B cell (primary cell): ENCODE data around the gene ZC3HAV1. TPM values are rescaled to one million over a fixed set of nuclear protein-coding genes. Genes with fewer than 3 reads are reported as not detected.

Experiments used
- ATAC-seq: fragments of 200-7000 bp; cut with Tn5 transposase; one replicate; pipeline ENCODE4 v1.10.0; 2021; ENCODE audit warnings: low read depth, mild to moderate bottlenecking, moderate number of reproducible peaks, moderate library complexity
- CTCF ChIA-PET: fragments of 350-600 bp; sonication (Branson Sonifier 250); formaldehyde crosslinking; loops from one replicate; lab custom pipeline; 2021; ENCODE audit warnings: antibody characterized with exemption, inconsistent platforms; lab: Charles Lee
- POLR2A ChIA-PET: fragments of 350-600 bp; sonication (Branson Sonifier 250); formaldehyde crosslinking; loops from one replicate; lab custom pipeline; 2021; ENCODE audit warnings: antibody characterized with exemption; lab: Charles Lee
- DNase-seq: peaks from one replicate; pipeline ENCODE4 v3.0.0; 2013
- H2AFZ ChIP-seq: 2 replicates; pipeline ENCODE4 v1.6.1; 2012; ENCODE audit warnings: mild to moderate bottlenecking, low read depth, low read length; ENCODE audit not compliant: insufficient read depth, poor library complexity, severe bottlenecking
- H3K27ac ChIP-seq, 2 donors: 1 replicate in 1 of 2; 2 replicates in 1 of 2; pipeline ENCODE4 v1.5.1; 2012 to 2013; ENCODE audit warnings: low read length in 2 of 2, mild to moderate bottlenecking in 2 of 2, moderate library complexity in 1 of 2
- H3K27me3 ChIP-seq, 4 experiments: fragments of 200-600 bp in 1 of 4; sonication (generic) in 1 of 4; replicated peaks in 1 of 4; 1 replicate in 2 of 4; 2 replicates in 2 of 4; pipeline versions ENCODE4 v1.6.1 to v1.7.0; 2013 to 2016; ENCODE audit warnings: low read length in 3 of 4, mild to moderate bottlenecking in 2 of 4, mixed read lengths in 1 of 4, moderate library complexity in 1 of 4; ENCODE audit not compliant: insufficient read depth in 4 of 4, control insufficient read depth in 3 of 4; ENCODE audit errors: control extremely low read depth in 1 of 4
- H3K36me3 ChIP-seq, 2 experiments: replicated peaks in 1 of 2; 1 replicate in 1 of 2; 2 replicates in 1 of 2; pipeline versions ENCODE4 v1.6.1 to v1.7.1; 2013; ENCODE audit warnings: low read length in 1 of 2; ENCODE audit not compliant: insufficient read depth in 2 of 2, control insufficient read depth in 1 of 2; ENCODE audit errors: control extremely low read depth in 1 of 2, extremely low read depth in 1 of 2
- H3K4me1 ChIP-seq, 2 donors: fragments of 200-600 bp in 1 of 2; sonication (generic) in 1 of 2; 1 replicate in 1 of 2; 2 replicates in 1 of 2; pipeline versions ENCODE4 v1.5.1 to v1.6.1; 2013 to 2017; ENCODE audit warnings: low read length in 2 of 2; ENCODE audit not compliant: control insufficient read depth in 2 of 2, insufficient read depth in 2 of 2
- H3K4me2 ChIP-seq: replicated peaks from 2 replicates; pipeline ENCODE3; 2012; ENCODE audit warnings: mild to moderate bottlenecking, low read depth, low read length; ENCODE audit not compliant: poor library complexity, severe bottlenecking
- H3K4me3 ChIP-seq, 5 experiments: fragments of 200-600 bp in 1 of 5; sonication (generic) in 1 of 5; 1 replicate in 3 of 5; 2 replicates in 2 of 5; pipeline versions ENCODE4 v1.5.1 to v1.7.0; 2011 to 2016; ENCODE audit warnings: low read length in 4 of 5, mild to moderate bottlenecking in 4 of 5, low read depth in 2 of 5, control low read depth in 1 of 5, moderate library complexity in 1 of 5; ENCODE audit not compliant: insufficient read depth in 1 of 5; ENCODE audit errors: control extremely low read depth in 1 of 5, extremely low read depth in 1 of 5
- H3K79me2 ChIP-seq: fragments of 200-600 bp; sonication (generic); one replicate; pipeline ENCODE4 v1.6.0; 2016; ENCODE audit warnings: low read length; ENCODE audit not compliant: control insufficient read depth, insufficient read depth
- H3K9ac ChIP-seq: fragments of 200-600 bp; sonication (generic); 2 replicates; pipeline ENCODE4 v1.6.1; 2017; ENCODE audit warnings: mild to moderate bottlenecking, low read length, moderate library complexity
- H3K9me3 ChIP-seq, 3 donors: one replicate each; pipeline versions ENCODE4 v1.6.1 to v1.7.1; 2013; ENCODE audit warnings: low read length in 2 of 3; ENCODE audit not compliant: control insufficient read depth in 2 of 3, insufficient read depth in 1 of 3; ENCODE audit errors: control extremely low read depth in 1 of 3
- H4K20me1 ChIP-seq: 2 replicates; pipeline ENCODE4 v1.6.0; 2012; ENCODE audit warnings: mild to moderate bottlenecking, low read length; ENCODE audit not compliant: insufficient read depth, control insufficient read depth, poor library complexity, severe bottlenecking
- H3K27ac Mint-ChIP-seq: one replicate; pipeline ENCODE4 v1.8.0; 2021; ENCODE audit warnings: mixed read lengths
- H3K27me3 Mint-ChIP-seq: one replicate; pipeline ENCODE4 v1.8.0; 2021; ENCODE audit warnings: mixed read lengths
- H3K4me1 Mint-ChIP-seq: one replicate; pipeline ENCODE4 v1.8.0; 2021; ENCODE audit warnings: mixed read lengths
- H3K4me3 Mint-ChIP-seq: one replicate; pipeline ENCODE4 v1.8.0; 2021; ENCODE audit warnings: mixed read lengths
- H3K9me3 Mint-ChIP-seq: one replicate; pipeline ENCODE4 v1.8.0; 2022; ENCODE audit warnings: mixed read lengths; ENCODE audit not compliant: insufficient read depth
- EZH2 ChIP-seq: IDR thresholded peaks from 2 replicates; pipeline ENCODE4 v1.6.1; 2012; ENCODE audit warnings: borderline replicate concordance, low read depth, mild to moderate bottlenecking, moderate library complexity, low read length; ENCODE audit not compliant: insufficient read depth, poor library complexity, severe bottlenecking
- WGBS: methylation state at CpG from one replicate; pipeline ENCODE4 v1.1.5; 2013; ENCODE audit warnings: missing lambda C conversion rate; ENCODE audit not compliant: insufficient coverage; 5-methylcytosine and 5-hydroxymethylcytosine counted together
- intact Hi-C: fragments of 100-400 bp; cut with micrococcal nuclease; formaldehyde crosslinking; loops from one replicate; pipeline ENCODE4 v1.10.0; 2022
- polyA plus RNA-seq: library from polyadenylated mRNA; depleted of rRNA; stranded (reverse); fragments of >200 nt; gene quantifications from 2 replicates; pipeline ENCODE4 v1.2.3, GENCODE V29; 2012
- total RNA-seq, 2 donors: library from RNA; stranded (reverse); fragments of 120-200 nt in 1 of 2; gene quantifications; 1 replicate in 1 of 2; 2 replicates in 1 of 2; pipeline versions ENCODE4 v1.2.3 to v1.2.4, GENCODE V29; 2013 to 2022
- TF ChIP-seq, protein P1 (sequence below): fragments of 200-600 bp; IDR thresholded peaks from one replicate; pipeline ENCODE4 v1.8.0; 2022; ENCODE audit warnings: antibody characterized with exemption, mild to moderate bottlenecking

ZC3HAV1 gene
- total and polyA plus RNA-seq, 2 donors (not counting 1 experiment from before 2014, with no cell fraction given): 45.9 to 101 TPM

DNA sequence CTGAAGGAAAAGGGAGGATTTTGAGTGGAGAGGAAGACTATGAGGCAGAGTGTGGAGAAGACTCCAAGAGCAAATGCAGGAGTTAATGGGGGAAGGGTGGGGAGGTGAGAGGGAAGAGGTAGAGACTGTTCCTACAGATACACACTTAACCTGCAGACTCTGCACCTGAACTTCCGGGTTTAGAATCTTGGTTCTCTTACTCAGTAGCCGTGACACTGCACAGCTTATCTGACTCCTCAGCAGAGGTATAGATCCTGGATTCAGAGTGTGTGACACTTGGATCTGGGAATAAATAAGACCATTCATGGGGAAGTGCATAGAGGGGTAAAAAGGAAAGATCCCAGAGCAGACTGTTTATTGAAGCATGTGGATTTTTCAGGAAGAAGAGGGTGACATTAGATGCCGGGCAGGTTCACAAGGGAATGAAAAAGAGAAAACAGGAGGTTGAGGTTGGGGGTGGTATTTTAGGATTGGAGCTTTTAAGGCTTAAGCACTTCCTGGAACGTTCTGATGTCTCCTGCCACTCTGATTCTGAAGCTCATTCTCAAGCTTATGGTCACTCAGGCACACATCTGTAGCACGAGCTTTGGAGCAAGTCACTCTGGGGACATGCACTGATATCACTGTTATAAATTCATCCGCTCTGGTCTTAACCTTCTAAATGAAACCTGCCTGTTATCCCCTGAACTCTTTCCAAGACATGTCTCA is 68.0 kb downstream of the ZC3HAV1 start:
- H3K27ac Mint-ChIP-seq: peak overlapping the region; percentile 12

DNA sequence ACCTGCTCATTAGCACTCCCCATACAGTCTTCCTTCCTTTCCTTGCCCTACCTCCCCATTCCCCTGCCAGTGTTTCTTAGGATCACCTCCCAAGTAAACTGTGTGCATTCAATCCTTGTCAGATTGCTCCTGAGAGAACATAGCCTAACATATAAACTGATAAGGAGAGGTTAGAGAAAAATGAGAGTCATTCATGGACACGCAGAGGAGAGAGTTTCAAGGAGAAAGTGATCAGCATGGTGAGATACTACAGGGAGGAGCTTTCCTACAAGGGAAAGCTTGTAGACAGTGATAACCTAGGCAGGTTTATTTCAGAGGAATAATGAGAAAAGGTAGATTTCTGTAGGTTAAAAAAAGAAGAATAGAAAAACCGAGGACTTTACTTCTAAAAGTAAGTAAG is 70.8 kb downstream of the ZC3HAV1 start:
- H3K27me3 ChIP-seq: peaks cover 0 to 4% (median 0%) of the 10 kb centered on the region in 4 experiments
- no peak overlapping the region for H3K9ac ChIP-seq
- no peaks in the 10 kb centered on the region for H4K20me1 ChIP-seq
- H3K4me1 Mint-ChIP-seq: peaks cover 24% of the 10 kb centered on the region
- H3K27ac Mint-ChIP-seq: no peak overlapping the region
- CTCF ChIA-PET: no interaction called here
- no peaks in the 10 kb centered on the region for H3K9me3 Mint-ChIP-seq
- H3K4me3 Mint-ChIP-seq: no peak overlapping the region
- no peak overlapping the region for H3K27ac ChIP-seq
- no peak for ATAC-seq
- no peaks in the 10 kb centered on the region for H3K27me3 Mint-ChIP-seq
- WGBS: 100% methylated on average over 2 of the region's 2 CpGs
- no peak overlapping the region for H3K4me2 ChIP-seq
- peaks cover 12 to 26% of the 10 kb centered on the region in 2 donors for H3K4me1 ChIP-seq
- intact Hi-C loops: no loop called here
- DNase-seq: no peak
- no peaks in the 10 kb centered on the region for H3K9me3 ChIP-seq
- TF ChIP-seq, protein P1, sequence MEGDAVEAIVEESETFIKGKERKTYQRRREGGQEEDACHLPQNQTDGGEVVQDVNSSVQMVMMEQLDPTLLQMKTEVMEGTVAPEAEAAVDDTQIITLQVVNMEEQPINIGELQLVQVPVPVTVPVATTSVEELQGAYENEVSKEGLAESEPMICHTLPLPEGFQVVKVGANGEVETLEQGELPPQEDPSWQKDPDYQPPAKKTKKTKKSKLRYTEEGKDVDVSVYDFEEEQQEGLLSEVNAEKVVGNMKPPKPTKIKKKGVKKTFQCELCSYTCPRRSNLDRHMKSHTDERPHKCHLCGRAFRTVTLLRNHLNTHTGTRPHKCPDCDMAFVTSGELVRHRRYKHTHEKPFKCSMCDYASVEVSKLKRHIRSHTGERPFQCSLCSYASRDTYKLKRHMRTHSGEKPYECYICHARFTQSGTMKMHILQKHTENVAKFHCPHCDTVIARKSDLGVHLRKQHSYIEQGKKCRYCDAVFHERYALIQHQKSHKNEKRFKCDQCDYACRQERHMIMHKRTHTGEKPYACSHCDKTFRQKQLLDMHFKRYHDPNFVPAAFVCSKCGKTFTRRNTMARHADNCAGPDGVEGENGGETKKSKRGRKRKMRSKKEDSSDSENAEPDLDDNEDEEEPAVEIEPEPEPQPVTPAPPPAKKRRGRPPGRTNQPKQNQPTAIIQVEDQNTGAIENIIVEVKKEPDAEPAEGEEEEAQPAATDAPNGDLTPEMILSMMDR: no peak
- no peak for TF ChIP-seq EZH2
- H2AFZ ChIP-seq: no peak overlapping the region
- no peak overlapping the region for H3K4me3 ChIP-seq
- POLR2A ChIA-PET: no interaction called here
- H3K36me3 ChIP-seq: peaks cover 0 to under 1% of the 10 kb centered on the region in 2 experiments
- no peaks in the 10 kb centered on the region for H3K79me2 ChIP-seq

More for the DNA sequence above, 68.0 kb downstream of the ZC3HAV1 start:
- DNase-seq: no peak
- peaks cover 23 to 33% of the 10 kb centered on the region in 2 donors for H3K4me1 ChIP-seq
- ATAC-seq: no peak
- 66% methylated on average over 4 of the region's 6 CpGs for WGBS
- no peaks in the 10 kb centered on the region for H3K27me3 Mint-ChIP-seq
- H3K9me3 Mint-ChIP-seq: no peaks in the 10 kb centered on the region
- H3K4me1 Mint-ChIP-seq: peaks cover 38% of the 10 kb centered on the region
- ChIA-PET CTCF (interaction anchor here (1.6 kb wide), 1 partner anchor 33 kb away, joined by 5 read pairs; no protein-coding TSS in a partner anchor), POLR2A (interaction anchor here (0.6 kb wide), 1 partner anchor 1093 kb away, joined by 5 read pairs; no protein-coding TSS in a partner anchor)
- intact Hi-C loops: no loop called here
- H3K27me3 ChIP-seq: no peaks in the 10 kb centered on the region
- H3K9me3 ChIP-seq: no peaks in the 10 kb centered on the region
- no peak for TF ChIP-seq EZH2
- TF ChIP-seq, protein P1: no peak
- H3K4me2 ChIP-seq: peak overlapping the region; percentile 22
- H3K79me2 ChIP-seq: no peaks in the 10 kb centered on the region
- no peak overlapping the region for H3K4me3 Mint-ChIP-seq
- peak overlapping the region; percentile 24 for H2AFZ ChIP-seq
- peaks cover 11% of the 10 kb centered on the region for H4K20me1 ChIP-seq
- H3K9ac ChIP-seq: no peak overlapping the region
- no peak overlapping the region for H3K4me3 ChIP-seq
- H3K27ac ChIP-seq: peak overlapping the region in 1 of 2 donors; percentile 7
- peaks cover 7 to 11% of the 10 kb centered on the region in 2 experiments for H3K36me3 ChIP-seq
